HG03342 (cell line): ENCODE measurements around the gene ATP5F1E.
"Not testable (repeated sequence)": the region's sequence is repeated elsewhere in the genome, so short reads cannot be mapped to it uniquely, and the experiment has no call there.

Experiments used
- ATAC-seq: cut with Tn5 transposase; IDR thresholded peaks from one replicate; pipeline ENCODE4 v1.9.1; 2021; ENCODE audit warnings: mild to moderate bottlenecking, moderate library complexity; ENCODE audit not compliant: unreplicated experiment

Gene ATP5F1E

DNA sequence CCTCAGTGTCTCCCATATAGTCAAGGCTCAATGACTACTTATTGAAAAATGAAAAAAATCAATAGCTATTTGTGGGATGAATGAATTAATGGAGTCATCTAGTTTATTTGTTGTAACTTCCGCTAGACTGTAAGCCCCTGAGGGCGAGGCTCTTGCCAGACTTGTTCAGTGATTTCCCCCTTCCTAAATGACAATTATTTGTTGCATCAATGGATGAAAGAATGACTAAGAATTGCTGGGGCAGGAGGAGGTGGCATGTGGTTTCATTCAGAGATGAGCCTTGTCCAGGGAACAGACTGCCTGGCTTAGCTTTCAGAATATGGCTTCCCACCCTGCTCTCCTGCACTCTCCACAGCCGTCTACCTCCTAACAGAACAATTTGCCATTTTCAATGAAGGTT is 11.6 kb upstream of the ATP5F1E start:
- no peak for ATAC-seq

DNA sequence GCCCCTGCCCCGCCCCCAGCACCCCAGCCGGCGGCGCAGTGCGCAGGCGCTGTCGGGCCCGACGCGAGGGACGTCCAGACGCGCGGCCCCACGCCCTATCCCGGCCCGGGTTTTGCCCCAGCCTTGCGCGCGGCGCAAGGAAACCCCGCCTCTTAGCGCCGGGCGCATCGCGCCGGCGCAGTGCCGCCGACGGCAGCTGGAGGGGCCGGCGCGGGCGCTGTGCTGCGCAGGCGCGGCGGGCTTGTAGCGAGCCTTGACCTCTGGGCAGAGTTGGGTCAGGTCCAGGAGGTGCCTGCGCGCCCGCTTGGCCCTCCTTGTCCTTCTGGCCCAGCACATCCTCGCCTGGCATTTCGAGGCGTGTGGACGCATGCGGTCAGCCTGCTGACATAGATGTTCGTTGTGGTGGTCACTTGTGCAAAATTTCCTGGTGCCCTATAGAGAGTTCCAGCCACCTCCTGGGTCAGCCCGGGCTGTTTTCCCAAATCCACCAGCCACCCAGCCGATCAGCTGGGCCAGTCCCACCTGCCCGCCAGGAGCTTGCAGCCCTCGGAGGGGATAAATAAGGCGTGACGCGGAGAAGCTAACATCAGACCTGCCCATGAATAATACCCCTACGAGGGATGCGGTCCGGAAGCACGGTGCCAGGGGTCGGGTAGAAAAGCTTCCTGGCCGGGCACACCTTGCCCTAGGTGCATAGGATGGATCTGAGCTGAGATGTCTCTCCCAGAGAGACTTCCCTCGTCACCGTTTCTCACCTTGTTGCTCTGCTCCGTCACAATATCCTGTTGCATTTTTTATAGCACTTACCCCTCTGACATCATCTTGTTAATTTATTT is 10.9 kb upstream of the ATP5F1E start:
- peak; percentile 93 for ATAC-seq

DNA sequence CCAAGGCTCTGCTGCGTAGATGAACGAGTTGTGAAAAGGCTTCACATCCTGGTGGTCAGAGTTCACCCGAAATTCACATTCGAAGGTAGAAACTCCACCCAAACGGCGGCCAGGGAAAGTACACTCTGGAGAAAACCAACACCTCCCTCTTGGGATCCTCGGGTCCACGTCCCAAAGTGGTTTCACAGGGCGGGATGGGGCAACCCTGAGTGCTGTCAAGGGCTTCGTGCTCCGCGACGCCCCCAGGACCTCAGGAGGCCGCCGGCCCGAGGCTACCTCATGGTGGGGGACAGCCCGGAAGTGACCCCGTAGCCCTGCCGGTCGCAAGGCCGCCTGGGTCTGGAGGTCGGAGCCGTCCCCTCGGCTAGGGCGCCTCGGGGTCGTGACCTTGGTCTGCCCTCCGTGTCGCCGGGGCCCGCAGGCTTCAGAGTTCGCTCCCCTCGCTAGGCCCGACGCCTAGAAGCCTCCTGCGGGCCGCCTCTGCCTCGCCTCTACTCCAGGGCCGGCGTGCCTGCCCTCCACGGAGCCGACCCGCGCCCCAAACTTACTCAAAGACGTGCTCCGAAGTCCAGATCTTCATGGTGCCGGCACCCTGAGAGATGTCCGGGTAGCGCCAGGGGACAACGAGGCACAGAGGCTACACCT is 10.1 kb upstream of the ATP5F1E start, which contains the start of gene PRELID3B:
PRELID3B (minus strand) TSS at position 636 of the 645 bp plus-strand sequence; CDS start at position 580, 56 bp downstream.
- peak; percentile 23 for ATAC-seq

- not testable (repeated sequence) for ATAC-seq
Observed at GRCh38 chr20:59041487-59041886, 9.4 kb upstream of the ATP5F1E start.

DNA sequence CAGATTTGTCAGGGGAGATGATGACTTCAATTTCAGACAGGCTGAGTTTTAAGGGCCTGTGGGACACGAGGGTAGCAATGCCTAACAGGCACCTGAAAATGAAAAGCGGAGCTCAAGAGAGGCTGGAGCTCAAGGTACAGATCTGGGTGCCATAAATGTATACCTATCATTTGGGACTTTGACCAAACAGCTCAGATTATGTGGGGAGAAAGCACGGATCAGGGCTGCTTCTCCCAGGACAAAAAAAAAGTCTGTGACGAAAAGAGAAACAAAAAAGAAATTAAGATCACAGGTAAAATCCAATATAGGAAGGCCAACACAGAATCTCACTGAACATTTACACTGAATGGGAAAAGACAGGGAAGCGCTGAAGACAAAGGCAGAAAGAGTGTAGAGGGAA is 8.5 kb upstream of the ATP5F1E start:
- no peak for ATAC-seq

GRCh38 chr20:59039233-59039632 is 7.1 kb upstream of the ATP5F1E start:
- ATAC-seq: no peak

- no peak for ATAC-seq
Observed at GRCh38 chr20:59037386-59037785, 5.3 kb upstream of the ATP5F1E start.

DNA sequence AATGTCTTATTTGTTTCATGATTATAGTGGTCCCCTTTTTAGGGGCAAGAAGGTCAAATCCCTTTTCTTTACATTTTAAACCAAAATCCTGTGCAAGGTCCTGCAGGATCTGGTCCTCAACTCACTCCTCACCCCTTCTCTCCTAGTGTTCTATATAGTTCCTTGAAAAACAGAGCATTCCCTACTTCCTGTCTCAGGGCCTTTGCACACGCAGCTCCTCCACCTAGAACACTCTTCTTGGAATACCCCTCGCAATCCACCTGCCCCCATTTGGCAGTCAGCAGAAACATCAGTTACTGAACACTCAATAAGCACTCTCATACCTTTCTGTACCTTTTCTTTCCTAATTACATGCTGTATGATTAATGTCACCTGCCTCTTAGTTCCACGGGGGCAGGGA is 3.2 kb upstream of the ATP5F1E start:
- no peak for ATAC-seq

GRCh38 chr20:59033616-59034165 is 1.6 kb upstream of the ATP5F1E start:
- ATAC-seq: no peak

DNA sequence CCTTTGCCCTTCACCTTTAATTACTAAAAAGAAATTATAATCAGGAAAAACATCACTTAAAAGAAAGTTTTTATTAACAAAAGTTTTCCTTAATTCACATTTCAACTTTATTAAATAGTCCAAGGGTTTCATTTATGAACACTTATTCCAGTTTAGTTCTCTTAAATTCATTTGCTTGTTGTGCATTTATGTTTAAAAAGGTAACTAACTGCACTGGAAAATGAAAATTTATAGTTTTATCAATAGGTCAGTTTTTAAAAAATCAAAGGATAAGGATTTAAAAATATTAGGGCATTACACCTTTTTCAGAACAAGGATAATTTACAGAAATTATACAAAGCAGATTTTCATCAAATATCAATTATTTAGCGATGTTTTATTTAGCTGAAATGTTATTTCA is 958 bp upstream of the ATP5F1E start:
- ATAC-seq: no peak

- no peak for ATAC-seq
Observed at GRCh38 chr20:59032713-59033059, 551 bp upstream of the ATP5F1E start.

DNA sequence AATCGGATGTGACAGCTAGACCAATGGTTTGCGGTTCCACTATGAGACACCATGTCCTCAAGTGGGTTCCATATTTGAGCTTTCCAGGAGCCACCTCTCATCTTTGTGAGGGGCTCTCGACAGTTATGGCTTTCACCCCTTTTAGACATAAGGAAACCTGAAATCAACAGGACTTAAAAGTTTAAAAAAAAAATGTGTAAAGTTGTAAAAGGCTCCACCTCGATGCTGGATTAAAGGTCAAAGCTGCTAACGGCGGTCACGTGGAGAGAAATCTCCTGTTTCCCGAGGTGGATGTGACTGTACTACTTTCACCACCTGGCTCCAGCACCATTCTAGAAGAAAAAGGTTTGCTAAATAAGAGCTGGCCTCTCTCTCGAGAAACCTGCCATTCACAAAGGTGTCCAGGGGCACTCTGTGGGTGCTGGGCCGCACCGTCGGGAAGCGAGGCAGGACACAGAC is 542 bp downstream of the ATP5F1E start:
- ATAC-seq: no peak

- no peak for ATAC-seq
Observed at GRCh38 chr20:59030911-59031563, 1.1 kb downstream of the ATP5F1E start.

- ATAC-seq: no peak
Observed at GRCh38 chr20:59028812-59029211, 3.3 kb downstream of the ATP5F1E start.

GRCh38 chr20:59027741-59028320 is 4.3 kb downstream of the ATP5F1E start:
- no peak for ATAC-seq

GRCh38 chr20:59026904-59027740 is 5.0 kb downstream of the ATP5F1E start:
- ATAC-seq: no peak

DNA sequence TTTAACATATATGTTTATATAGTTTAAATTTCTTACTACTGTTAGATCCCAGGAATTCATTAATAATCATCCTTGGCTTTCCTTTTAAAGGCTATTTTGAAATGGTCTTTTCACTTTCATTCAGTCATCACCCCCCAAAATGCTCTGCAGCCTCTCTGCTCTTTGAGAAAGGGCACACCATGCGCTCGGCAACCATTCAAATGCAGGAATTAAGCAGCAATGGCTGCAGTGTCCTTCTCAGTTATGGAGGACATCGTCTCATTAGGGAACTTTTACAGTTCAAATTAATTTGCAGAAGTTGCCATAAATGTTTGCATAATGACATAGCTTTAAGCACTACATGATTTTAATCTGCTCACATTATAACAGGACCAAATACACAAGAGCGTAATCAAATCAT is 6.6 kb downstream of the ATP5F1E start:
- ATAC-seq: no peak

DNA sequence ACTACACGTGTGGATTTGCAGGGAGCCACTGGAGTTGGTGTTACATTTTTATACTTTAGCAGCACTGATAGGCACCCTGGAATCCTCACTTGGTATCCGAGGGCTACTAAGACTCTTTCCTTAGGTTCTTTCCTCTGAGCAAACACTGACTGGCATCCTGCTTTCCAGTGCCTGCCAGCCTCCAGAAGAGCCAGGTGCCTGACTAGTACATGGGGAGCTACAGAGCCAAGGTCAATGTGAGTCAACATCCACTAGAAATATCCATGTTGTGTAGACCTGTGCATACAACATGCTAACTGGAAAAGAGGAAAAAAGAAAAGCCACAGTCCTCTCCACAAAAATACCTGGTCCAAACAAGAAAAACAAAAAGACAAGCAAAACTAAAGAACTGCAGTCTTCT is 7.0 kb downstream of the ATP5F1E start:
- ATAC-seq: no peak

DNA sequence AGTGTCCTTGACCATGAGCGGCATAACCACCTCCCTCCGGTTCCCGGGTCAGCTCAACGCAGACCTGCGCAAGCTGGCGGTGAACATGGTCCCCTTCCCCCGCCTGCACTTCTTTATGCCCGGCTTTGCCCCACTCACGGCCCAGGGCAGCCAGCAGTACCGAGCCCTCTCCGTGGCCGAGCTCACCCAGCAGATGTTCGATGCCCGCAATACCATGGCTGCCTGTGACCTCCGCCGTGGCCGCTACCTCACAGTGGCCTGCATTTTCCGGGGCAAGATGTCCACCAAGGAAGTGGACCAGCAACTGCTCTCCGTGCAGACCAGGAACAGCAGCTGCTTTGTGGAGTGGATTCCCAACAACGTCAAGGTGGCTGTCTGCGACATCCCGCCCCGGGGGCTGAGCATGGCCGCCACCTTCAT is 8.0 kb downstream of the ATP5F1E start:
- no peak for ATAC-seq

DNA sequence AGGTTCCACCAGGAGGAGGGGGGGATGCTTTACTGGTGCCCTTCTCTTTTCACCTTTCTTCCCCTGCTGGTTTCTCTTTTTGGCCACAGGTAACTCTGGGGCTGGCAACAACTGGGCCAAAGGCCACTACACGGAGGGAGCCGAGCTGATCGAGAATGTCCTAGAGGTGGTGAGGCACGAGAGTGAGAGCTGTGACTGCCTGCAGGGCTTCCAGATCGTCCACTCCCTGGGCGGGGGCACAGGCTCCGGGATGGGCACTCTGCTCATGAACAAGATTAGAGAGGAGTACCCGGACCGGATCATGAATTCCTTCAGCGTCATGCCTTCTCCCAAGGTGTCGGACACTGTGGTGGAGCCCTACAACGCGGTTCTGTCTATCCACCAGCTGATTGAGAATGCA is 8.5 kb downstream of the ATP5F1E start:
- ATAC-seq: no peak
